HepG2 (cell line): ENCODE results near the gene ZFAND2B. TPM values are rescaled to one million over a fixed set of nuclear protein-coding genes. Genes with fewer than 3 reads are reported as not detected.

ENCODE experiments used
- ARID5B ChIP-seq: IDR thresholded peaks from 2 replicates; pipeline ENCODE4 v1.4.0; 2020; ENCODE audit warnings: mild to moderate bottlenecking, missing genetic modification reagents
- ARNTL ChIP-seq: sonication (generic); formaldehyde crosslinking; IDR thresholded peaks from 2 replicates; pipeline ENCODE4 v1.4.0; 2020; ENCODE audit warnings: mild to moderate bottlenecking, missing genetic modification reagents
- FOXK1 ChIP-seq: sonication (generic); formaldehyde crosslinking; IDR thresholded peaks from 2 replicates; pipeline ENCODE4 v1.4.0; 2020; ENCODE audit warnings: low read depth, missing genetic modification reagents, borderline replicate concordance
- GPN1 ChIP-seq: sonication (generic); formaldehyde crosslinking; IDR thresholded peaks from 2 replicates; pipeline ENCODE4 v1.5.1; 2020; ENCODE audit warnings: missing genetic modification reagents, borderline replicate concordance
- IRX3 ChIP-seq: sonication (generic); formaldehyde crosslinking; IDR thresholded peaks from 2 replicates; pipeline ENCODE4 v1.8.1; 2023; ENCODE audit warnings: mild to moderate bottlenecking, low read depth, missing genetic modification reagents, borderline replicate concordance
- KDM4B ChIP-seq: sonication (generic); formaldehyde crosslinking; IDR thresholded peaks from 2 replicates; pipeline ENCODE4 v1.4.0; 2020; ENCODE audit warnings: missing genetic modification reagents
- MAF1 ChIP-seq: sonication (generic); formaldehyde crosslinking; IDR thresholded peaks from 2 replicates; pipeline ENCODE4 v1.5.0; 2020; ENCODE audit warnings: missing genetic modification reagents, borderline replicate concordance
- RAD21 ChIP-seq: fragments of 450-650 bp; formaldehyde crosslinking; IDR thresholded peaks from 2 replicates; pipeline ENCODE4 v1.5.0; 2020; ENCODE audit warnings: mild to moderate bottlenecking
- RFXANK ChIP-seq: IDR thresholded peaks from 2 replicates; pipeline ENCODE4 v1.6.1; 2016
- TARDBP ChIP-seq: sonication (generic); formaldehyde crosslinking; IDR thresholded peaks from 2 replicates; pipeline ENCODE4 v1.8.0; 2022; ENCODE audit warnings: mild to moderate bottlenecking, missing genetic modification reagents
- TBP ChIP-seq: sonication (generic); formaldehyde crosslinking; IDR thresholded peaks from 2 replicates; pipeline ENCODE4 v1.5.0; 2020; ENCODE audit warnings: missing genetic modification reagents
- ZNF143 ChIP-seq: sonication (generic); formaldehyde crosslinking; IDR thresholded peaks from 2 replicates; pipeline ENCODE4 v1.4.0; 2020; ENCODE audit warnings: missing genetic modification reagents
- ZNF333 ChIP-seq: sonication (generic); formaldehyde crosslinking; IDR thresholded peaks from 2 replicates; pipeline ENCODE4 v1.4.0; 2020; ENCODE audit warnings: mild to moderate bottlenecking, missing genetic modification reagents, borderline replicate concordance
- ZNF34 ChIP-seq: sonication (generic); formaldehyde crosslinking; IDR thresholded peaks from 2 replicates; pipeline ENCODE4 v1.4.0; 2020; ENCODE audit warnings: mild to moderate bottlenecking, missing genetic modification reagents, borderline replicate concordance
- ZNF343 ChIP-seq: sonication (generic); formaldehyde crosslinking; IDR thresholded peaks from 2 replicates; pipeline ENCODE4 v1.4.0; 2020; ENCODE audit warnings: mild to moderate bottlenecking, missing genetic modification reagents
- ZNF468 ChIP-seq: sonication (generic); formaldehyde crosslinking; IDR thresholded peaks from 2 replicates; pipeline ENCODE4 v1.8.0; 2022; ENCODE audit warnings: mild to moderate bottlenecking, moderate library complexity, missing genetic modification reagents
- ZNF550 ChIP-seq: sonication (generic); formaldehyde crosslinking; IDR thresholded peaks from 2 replicates; pipeline ENCODE4 v1.4.0; 2020; ENCODE audit warnings: mild to moderate bottlenecking, missing genetic modification reagents, borderline replicate concordance
- ZNF558 ChIP-seq: sonication (generic); formaldehyde crosslinking; IDR thresholded peaks from 2 replicates; pipeline ENCODE4 v1.9.0; 2022; ENCODE audit warnings: mild to moderate bottlenecking, missing genetic modification reagents, borderline replicate concordance
- ZNF567 ChIP-seq: sonication (generic); formaldehyde crosslinking; IDR thresholded peaks from 2 replicates; pipeline ENCODE4 v1.8.1; 2023; ENCODE audit warnings: mild to moderate bottlenecking, missing genetic modification reagents, borderline replicate concordance
- ZNF644 ChIP-seq: IDR thresholded peaks from 2 replicates; pipeline ENCODE4 v1.6.1; 2016; ENCODE audit warnings: low read depth
- ZNF782 ChIP-seq: sonication (generic); formaldehyde crosslinking; IDR thresholded peaks from 2 replicates; pipeline ENCODE4 v1.4.0; 2020; ENCODE audit warnings: missing genetic modification reagents, mild to moderate bottlenecking, borderline replicate concordance
- ZNF790 ChIP-seq: sonication (generic); formaldehyde crosslinking; IDR thresholded peaks from 2 replicates; pipeline ENCODE4 v1.8.0; 2022; ENCODE audit warnings: missing genetic modification reagents, mild to moderate bottlenecking, borderline replicate concordance
- ZNF792 ChIP-seq: IDR thresholded peaks from 2 replicates; pipeline ENCODE4 v1.6.1; 2016
- ZNF879 ChIP-seq: sonication (generic); formaldehyde crosslinking; IDR thresholded peaks from 2 replicates; pipeline ENCODE4 v1.8.1; 2023; ENCODE audit warnings: missing genetic modification reagents
- polyA plus RNA-seq, 8 experiments: library from polyadenylated mRNA; depleted of rRNA in 3 of 8; stranded (reverse) in 7 of 8; unstranded in 1 of 8; fragments of >200 nt; fragmentation: Illumina TruSeq in 4 of 8; extraction: Trizol in 4 of 8; gene quantifications; 2 replicates each; pipeline versions ENCODE4 v1.2.1 to v1.2.3, GENCODE V29; 2011 to 2016; ENCODE audit warnings: low read depth in 4 of 8, missing spikeins in 1 of 8, mixed read lengths in 1 of 8; ENCODE audit not compliant: insufficient read depth in 1 of 8
- total RNA-seq, 5 experiments: library from RNA; depleted of rRNA; stranded (reverse); fragments of >200 nt; fragmentation: Illumina TruSeq; extraction: Trizol; gene quantifications; 2 replicates each; pipeline ENCODE4 v1.2.3, GENCODE V29; 2016; ENCODE audit warnings: low read depth in 1 of 5
- TF ChIP-seq, protein P1 (sequence below): IDR thresholded peaks from 2 replicates; pipeline ENCODE4 v1.6.1; 2018; ENCODE audit warnings: missing genetic modification reagents, mild to moderate bottlenecking, missing compliant biosample characterization

Gene ZFAND2B
- total and polyA plus RNA-seq, 2 of the 13 experiments (the other 11 are each of a cell fraction or from before 2014, with no cell fraction given): 53.3 to 115 TPM

DNA sequence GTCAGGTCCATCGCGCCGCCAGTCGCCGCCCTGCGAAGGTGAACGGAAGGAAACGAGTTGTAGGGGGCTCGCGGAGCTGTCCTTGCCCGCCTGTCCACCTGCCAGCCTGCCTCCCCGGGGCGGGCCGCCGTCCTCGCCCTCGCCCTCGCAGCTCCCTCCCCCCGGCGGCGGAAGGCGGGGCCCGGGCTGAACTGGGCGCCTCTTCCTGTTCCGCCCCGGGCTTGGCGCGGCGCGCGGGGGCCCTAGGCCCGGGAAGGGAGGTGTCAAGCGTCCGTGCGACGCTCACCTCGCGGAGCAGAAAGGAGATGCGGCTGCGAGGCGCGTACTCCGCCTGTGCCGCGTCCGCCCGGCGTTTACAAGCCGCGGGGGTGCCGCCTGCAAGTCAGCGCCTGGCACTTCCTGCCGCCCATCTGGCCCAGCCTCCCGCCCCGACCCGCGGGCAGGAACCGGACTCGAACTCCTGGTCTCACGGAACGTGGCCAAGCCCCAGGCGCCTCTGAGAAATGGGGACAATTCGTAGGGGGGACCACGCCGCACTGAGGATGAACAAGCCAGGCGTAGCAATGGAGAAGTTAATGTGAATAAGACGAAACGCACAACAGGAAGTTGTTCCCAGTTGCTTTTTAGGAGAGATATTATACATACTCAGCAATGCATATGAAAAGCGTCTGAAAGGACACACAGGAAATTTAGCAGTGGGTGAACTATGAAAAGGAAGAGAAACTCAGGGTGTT lies 29.6 kb upstream of the ZFAND2B start, which contains the start of gene CNPPD1 (continued):
- TF ChIP-seq ARID5B (CRISPR knock-in tag) (peak; percentile 73; the same call in 1 of the 2 replicates), ZNF34 (CRISPR knock-in tag) (no peak), ZNF782 (CRISPR knock-in tag) (peak; percentile 88), ZNF468 (CRISPR knock-in tag) (peak; percentile 78; the same call in 1 of the 2 replicates), ZNF333 (peak; percentile 98), RFXANK (CRISPR knock-in tag) (0 out of 2 replicates have a peak, but pooled peaks have one; percentile 57), KDM4B (CRISPR knock-in tag) (peak; percentile 72; the same call in 1 of the 2 replicates), ZNF567 (CRISPR knock-in tag) (peak; percentile 95), TBP (peak; percentile 99), ZNF343 (peak; percentile 90; the same call in 1 of the 2 replicates), RAD21 (CRISPR knock-in tag) (peak; percentile 80), TARDBP (peak; percentile 93), ZNF644 (CRISPR knock-in tag) (no peak), GPN1 (CRISPR knock-in tag) (no peak), FOXK1 (CRISPR knock-in tag) (no peak; the same call in 1 of the 2 replicates), ZNF790 (CRISPR knock-in tag) (peak; percentile 61; the same call in 1 of the 2 replicates), ZNF879 (CRISPR knock-in tag) (peak; percentile 97), ZNF792 (peak; percentile 93), MAF1 (CRISPR knock-in tag) (peak; percentile 67; the same call in 1 of the 2 replicates), IRX3 (CRISPR knock-in tag) (no peak; the same call in 1 of the 2 replicates), ZNF558 (peak; percentile 96), ZNF550 (CRISPR knock-in tag) (peak; percentile 77; the same call in 1 of the 2 replicates), ZNF143 (CRISPR knock-in tag) (peak; percentile 54; the same call in 1 of the 2 replicates), ARNTL (CRISPR knock-in tag) (peak; percentile 85)
- TF ChIP-seq, protein P1, sequence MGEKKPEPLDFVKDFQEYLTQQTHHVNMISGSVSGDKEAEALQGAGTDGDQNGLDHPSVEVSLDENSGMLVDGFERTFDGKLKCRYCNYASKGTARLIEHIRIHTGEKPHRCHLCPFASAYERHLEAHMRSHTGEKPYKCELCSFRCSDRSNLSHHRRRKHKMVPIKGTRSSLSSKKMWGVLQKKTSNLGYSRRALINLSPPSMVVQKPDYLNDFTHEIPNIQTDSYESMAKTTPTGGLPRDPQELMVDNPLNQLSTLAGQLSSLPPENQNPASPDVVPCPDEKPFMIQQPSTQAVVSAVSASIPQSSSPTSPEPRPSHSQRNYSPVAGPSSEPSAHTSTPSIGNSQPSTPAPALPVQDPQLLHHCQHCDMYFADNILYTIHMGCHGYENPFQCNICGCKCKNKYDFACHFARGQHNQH (CRISPR knock-in tag): peak; percentile 94
